ENCODE results near the gene AP1G2. TPM values are rescaled to one million over a fixed set of nuclear protein-coding genes. Genes with fewer than 3 reads are reported as not detected.

Gene AP1G2
- total RNA-seq, 1 donor from 2014 or later: 262 TPM

DNA sequence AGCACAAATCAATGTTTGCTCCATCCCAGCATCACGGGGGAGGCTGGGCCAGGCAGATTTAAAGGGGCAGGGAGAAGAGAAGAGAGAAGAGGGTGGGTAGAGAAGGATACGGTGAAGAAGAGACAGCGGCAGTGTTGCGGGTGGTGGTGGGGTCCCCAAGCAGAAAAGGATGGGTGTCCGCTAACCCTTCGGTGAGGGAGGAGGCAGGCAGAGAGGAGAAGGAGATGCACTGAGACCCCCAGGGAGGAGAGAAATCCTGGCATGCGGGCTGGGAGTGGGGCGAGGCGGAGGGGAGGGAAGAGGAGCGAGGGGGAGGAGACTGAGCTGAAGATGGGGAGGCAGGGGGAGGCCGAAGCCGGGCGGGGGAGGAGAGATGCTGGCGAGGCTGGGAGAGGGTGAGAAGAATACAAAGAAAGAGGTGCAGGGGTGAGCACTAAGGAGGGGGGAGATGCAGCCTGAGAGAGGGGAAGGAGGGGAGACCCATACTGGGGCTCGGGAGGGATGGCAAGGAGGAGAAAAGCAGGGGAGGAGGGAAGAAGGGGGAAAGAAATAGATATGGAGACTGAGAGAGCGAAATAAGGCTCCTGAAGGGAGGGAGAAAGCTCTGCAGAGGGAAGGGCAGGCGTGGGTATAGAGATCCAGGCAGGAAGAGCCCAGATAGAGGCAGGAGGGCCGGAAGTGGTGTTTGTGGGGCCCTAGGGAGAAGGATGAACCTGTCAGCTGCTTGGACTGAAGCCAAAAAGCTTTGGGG, 11.1 kb upstream of the AP1G2 start, which contains the start of gene JPH4:
JPH4 (minus strand) TSS at position 231 of the 751 bp plus-strand sequence. CDS start 1,337 bp downstream, outside the sequence.
- Mint-ChIP-seq H3K9me3 (ENCODE audit: low read depth) (no peaks in the 10 kb centered on the region), H3K27ac (no peak within 1 kb of the TSS), H3K4me3 (ENCODE audit: low read depth) (no peak within 1 kb of the TSS), H3K36me3 (ENCODE audit: insufficient read depth) (no peaks in the 10 kb centered on the region), H3K4me1 (ENCODE audit: low read depth) (peaks cover 2% of the 10 kb centered on the region), H3K27me3 (peaks cover 65% of the 10 kb centered on the region)
- DNase-seq (ENCODE audit: low spot score, unreplicated experiment): no peak
- TF ChIP-seq, protein P1, sequence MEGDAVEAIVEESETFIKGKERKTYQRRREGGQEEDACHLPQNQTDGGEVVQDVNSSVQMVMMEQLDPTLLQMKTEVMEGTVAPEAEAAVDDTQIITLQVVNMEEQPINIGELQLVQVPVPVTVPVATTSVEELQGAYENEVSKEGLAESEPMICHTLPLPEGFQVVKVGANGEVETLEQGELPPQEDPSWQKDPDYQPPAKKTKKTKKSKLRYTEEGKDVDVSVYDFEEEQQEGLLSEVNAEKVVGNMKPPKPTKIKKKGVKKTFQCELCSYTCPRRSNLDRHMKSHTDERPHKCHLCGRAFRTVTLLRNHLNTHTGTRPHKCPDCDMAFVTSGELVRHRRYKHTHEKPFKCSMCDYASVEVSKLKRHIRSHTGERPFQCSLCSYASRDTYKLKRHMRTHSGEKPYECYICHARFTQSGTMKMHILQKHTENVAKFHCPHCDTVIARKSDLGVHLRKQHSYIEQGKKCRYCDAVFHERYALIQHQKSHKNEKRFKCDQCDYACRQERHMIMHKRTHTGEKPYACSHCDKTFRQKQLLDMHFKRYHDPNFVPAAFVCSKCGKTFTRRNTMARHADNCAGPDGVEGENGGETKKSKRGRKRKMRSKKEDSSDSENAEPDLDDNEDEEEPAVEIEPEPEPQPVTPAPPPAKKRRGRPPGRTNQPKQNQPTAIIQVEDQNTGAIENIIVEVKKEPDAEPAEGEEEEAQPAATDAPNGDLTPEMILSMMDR (IDR thresholded peaks at IDR 0.05; ENCODE audit: unreplicated experiment): no peak

DNA sequence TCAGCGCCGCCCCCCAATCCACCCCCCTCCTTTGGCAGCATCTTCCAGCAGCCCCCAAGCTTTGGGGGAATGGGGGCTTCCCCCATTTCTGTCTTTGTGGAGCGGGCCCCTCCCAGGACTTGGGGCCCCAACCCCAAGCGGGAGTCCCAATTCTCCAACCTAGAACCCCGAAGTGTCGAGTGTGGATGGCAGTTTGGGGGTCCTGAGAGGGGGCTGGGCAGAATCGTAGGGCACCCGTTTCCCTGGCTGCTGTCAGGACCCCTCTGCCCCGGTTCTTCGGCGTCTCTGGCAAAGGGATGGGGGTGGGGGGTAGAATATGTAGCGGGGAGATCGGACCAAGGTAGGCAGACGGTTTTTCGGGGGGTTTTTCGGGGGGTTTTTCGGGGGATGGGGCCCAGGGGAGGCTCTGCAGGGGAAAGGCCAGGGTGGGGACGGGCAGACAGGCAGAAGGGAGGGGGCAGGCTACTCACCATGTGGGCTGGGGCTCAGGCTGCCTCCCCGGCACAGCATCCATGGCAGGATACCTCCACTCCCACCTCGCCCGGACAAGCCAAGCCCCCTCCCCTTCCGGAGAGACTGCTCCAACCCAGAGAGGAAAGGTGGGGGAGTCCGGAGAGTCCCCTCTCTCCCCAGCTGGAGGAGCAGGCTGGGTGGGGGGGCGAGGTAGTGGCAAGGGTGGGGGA, 10.3 kb upstream of the AP1G2 start:
- Mint-ChIP-seq H3K4me3 (ENCODE audit: low read depth) (no peak overlapping the region), H3K9me3 (ENCODE audit: low read depth) (no peaks in the 10 kb centered on the region), H3K4me1 (ENCODE audit: low read depth) (peaks cover 2% of the 10 kb centered on the region), H3K36me3 (ENCODE audit: insufficient read depth) (no peaks in the 10 kb centered on the region), H3K27ac (no peak overlapping the region), H3K27me3 (peaks cover 72% of the 10 kb centered on the region)
- TF ChIP-seq, protein P1 (IDR thresholded peaks at IDR 0.05; ENCODE audit: unreplicated experiment): no peak
- no peak for DNase-seq (ENCODE audit: low spot score, unreplicated experiment)

DNA sequence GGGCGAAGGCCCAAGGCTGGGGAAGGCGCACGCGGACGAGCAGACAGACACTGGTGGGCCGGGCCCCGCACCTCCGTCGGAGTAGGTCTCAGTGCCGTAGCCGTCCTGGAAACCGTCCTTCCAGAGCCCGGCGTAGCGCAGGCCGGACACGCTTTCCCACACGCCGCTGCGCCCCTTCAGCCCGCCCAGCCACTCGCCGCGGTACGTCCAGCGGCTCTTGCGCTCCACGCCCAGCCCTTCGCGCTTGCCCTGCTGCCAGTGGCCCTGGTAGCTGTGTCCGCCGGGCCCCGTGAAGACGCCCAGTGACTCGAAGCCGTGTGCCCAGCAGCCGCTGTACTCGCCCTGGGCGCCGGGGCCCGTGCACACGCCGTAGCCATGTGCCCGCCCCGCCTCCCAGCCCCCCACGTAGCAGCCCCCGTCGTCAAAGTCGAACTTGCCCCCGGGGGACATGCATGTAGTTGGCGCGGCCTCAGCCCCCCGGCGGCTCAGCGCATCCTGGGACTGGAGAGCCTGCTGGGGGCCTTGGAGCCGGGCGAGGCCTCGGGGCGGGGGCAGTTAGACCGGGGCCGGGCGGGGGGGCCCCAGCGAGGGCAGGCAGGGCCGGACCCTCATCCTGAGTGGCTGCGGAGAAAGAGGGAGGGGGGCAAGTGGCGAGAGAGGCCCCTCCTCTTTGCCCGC, 9.6 kb upstream of the AP1G2 start:
- Mint-ChIP-seq H3K4me1 (ENCODE audit: low read depth) (peaks cover 2% of the 10 kb centered on the region), H3K4me3 (ENCODE audit: low read depth) (no peak overlapping the region), H3K36me3 (ENCODE audit: insufficient read depth) (no peaks in the 10 kb centered on the region), H3K27me3 (peaks cover 72% of the 10 kb centered on the region), H3K9me3 (ENCODE audit: low read depth) (no peaks in the 10 kb centered on the region), H3K27ac (no peak overlapping the region)
- no peak for DNase-seq (ENCODE audit: low spot score, unreplicated experiment)
- TF ChIP-seq, protein P1 (IDR thresholded peaks at IDR 0.05; ENCODE audit: unreplicated experiment): no peak

DNA sequence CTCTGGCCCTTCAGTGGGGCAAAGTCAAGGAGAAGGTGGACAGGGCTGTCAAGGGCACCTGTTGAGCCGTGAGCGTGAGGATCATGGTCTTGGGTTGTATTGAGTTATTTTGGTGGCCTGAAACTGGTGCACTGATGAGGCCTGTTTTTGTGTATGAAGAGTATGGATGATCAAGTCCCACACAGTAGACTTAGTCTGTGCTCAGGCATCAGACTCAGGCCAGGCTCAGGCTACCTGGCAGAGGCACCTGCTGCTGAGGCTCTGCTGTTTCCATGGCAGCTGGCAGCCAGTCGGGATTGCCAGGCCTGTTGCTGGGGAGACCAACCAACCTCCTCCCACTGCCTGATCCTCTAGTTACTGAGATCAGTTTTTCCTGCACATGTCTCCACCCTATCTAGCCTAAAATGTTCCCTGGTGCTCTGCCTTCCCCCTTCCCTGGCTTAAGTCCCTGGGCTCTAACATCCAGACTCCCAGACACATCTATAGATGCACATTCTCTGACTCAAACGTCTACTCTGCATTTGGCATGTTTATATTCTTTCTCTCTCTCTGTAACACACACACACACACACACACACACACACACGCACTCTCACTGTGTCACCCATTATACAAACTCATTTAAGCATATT, 5.9 kb upstream of the AP1G2 start:
- Mint-ChIP-seq H3K27ac (no peak overlapping the region), H3K9me3 (ENCODE audit: low read depth) (no peaks in the 10 kb centered on the region), H3K4me1 (ENCODE audit: low read depth) (peaks cover 7% of the 10 kb centered on the region), H3K4me3 (ENCODE audit: low read depth) (no peak overlapping the region), H3K36me3 (ENCODE audit: insufficient read depth) (no peaks in the 10 kb centered on the region), H3K27me3 (peaks cover 60% of the 10 kb centered on the region)
- TF ChIP-seq, protein P1 (IDR thresholded peaks at IDR 0.05; ENCODE audit: unreplicated experiment): no peak
- DNase-seq (ENCODE audit: low spot score, unreplicated experiment): no peak

DNA sequence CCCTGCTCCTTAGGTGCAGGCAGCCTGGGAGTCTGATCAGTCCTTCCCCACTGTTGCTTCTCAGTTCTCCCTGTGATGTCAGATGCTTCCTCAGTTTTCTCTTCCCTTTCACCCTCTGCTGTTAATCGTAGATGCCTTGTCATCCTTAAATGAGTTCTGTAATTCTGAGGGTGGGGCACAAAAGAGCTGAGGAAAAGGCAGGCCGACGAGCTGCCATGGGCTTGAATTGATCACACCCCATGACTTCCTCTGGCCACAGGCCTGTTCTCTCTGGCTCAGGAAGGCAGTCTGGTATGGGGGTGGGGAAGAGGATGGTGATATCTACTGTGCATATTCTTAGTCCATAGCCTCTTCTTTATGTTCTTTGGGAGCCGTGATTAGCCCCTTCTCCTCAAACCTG, 5.2 kb upstream of the AP1G2 start:
- H3K4me3 Mint-ChIP-seq (ENCODE audit: low read depth): no peak overlapping the region
- no peak overlapping the region for H3K27ac Mint-ChIP-seq
- H3K4me1 Mint-ChIP-seq (ENCODE audit: low read depth): peaks cover 9% of the 10 kb centered on the region
- DNase-seq (ENCODE audit: low spot score, unreplicated experiment): no peak
- peaks cover 54% of the 10 kb centered on the region for H3K27me3 Mint-ChIP-seq
- no peaks in the 10 kb centered on the region for H3K36me3 Mint-ChIP-seq (ENCODE audit: insufficient read depth)
- TF ChIP-seq, protein P1 (IDR thresholded peaks at IDR 0.05; ENCODE audit: unreplicated experiment): no peak
- no peaks in the 10 kb centered on the region for H3K9me3 Mint-ChIP-seq (ENCODE audit: low read depth)
